OCI-LY1 (cell line): ENCODE data around the gene EDN1.

Experiments
- CTCF ChIP-seq: fragments of 200-600 bp; sonication (generic), shearing (Covaris generic); IDR thresholded peaks from 2 replicates; pipeline ENCODE4 v1.5.1; 2017; ENCODE audit warnings: mild to moderate bottlenecking, antibody characterized with exemption, low read length, moderate library complexity, mixed read lengths
- EZH2 ChIP-seq: fragments of 200-600 bp; sonication (generic), shearing (Covaris generic); IDR thresholded peaks from 2 replicates; pipeline ENCODE4 v1.8.0; 2017; ENCODE audit warnings: borderline replicate concordance, mixed run types, mild to moderate bottlenecking, antibody characterized with exemption, low read length, moderate library complexity, mixed read lengths

- no peak; the same call in 1 of the 2 replicates for TF ChIP-seq CTCF
- TF ChIP-seq EZH2, result no peak
Observed at GRCh38 chr6:12289933-12290820, at the start of gene EDN1.
